Common myeloid progenitor, CD34-positive (primary cell): ENCODE results near the gene ILK. TPM values are rescaled to one million over a fixed set of nuclear protein-coding genes. Genes with fewer than 3 reads are reported as not detected.

Experiments used
- CTCF ChIA-PET: fragments of 350-600 bp; sonication (Branson Sonifier 250); formaldehyde crosslinking; loops from one replicate; lab custom pipeline; 2021; ENCODE audit warnings: antibody characterized with exemption; lab: Charles Lee
- POLR2A ChIA-PET: fragments of 350-600 bp; sonication (Branson Sonifier 250); formaldehyde crosslinking; loops from one replicate; lab custom pipeline; 2021; ENCODE audit warnings: antibody characterized with exemption; lab: Charles Lee
- DNase-seq, 3 donors: peaks; one replicate each; pipeline versions ENCODE4 v3.0.0 to v3.0.0-alpha.2; 2013
- H3K27ac ChIP-seq, 2 experiments: 1 replicate in 1 of 2; 2 replicates in 1 of 2; pipeline ENCODE4 v1.7.0; 2013; ENCODE audit warnings: inconsistent platforms in 2 of 2, low read length in 2 of 2, mild to moderate bottlenecking in 2 of 2, low read depth in 1 of 2, moderate library complexity in 1 of 2; ENCODE audit not compliant: severe bottlenecking in 2 of 2, insufficient read depth in 1 of 2, poor library complexity in 1 of 2
- H3K27me3 ChIP-seq, 5 experiments: replicated peaks in 2 of 5; 1 replicate in 3 of 5; 2 replicates in 2 of 5; pipeline versions ENCODE4 v1.6.1 to v1.7.0; 2013; ENCODE audit warnings: low read length in 4 of 5, mild to moderate bottlenecking in 2 of 5, moderate library complexity in 2 of 5, inconsistent platforms in 1 of 5; ENCODE audit not compliant: insufficient read depth in 5 of 5, control insufficient read depth in 4 of 5
- H3K36me3 ChIP-seq, 4 experiments: 1 replicate in 2 of 4; 2 replicates in 2 of 4; pipeline versions ENCODE4 v1.6.1 to v1.7.0; 2013; ENCODE audit warnings: low read length in 3 of 4, control low read depth in 1 of 4, mild to moderate bottlenecking in 1 of 4; ENCODE audit not compliant: control insufficient read depth in 4 of 4, insufficient read depth in 4 of 4
- H3K4me1 ChIP-seq, 4 experiments: 1 replicate in 3 of 4; 2 replicates in 1 of 4; pipeline versions ENCODE4 v1.6.1 to v1.7.1; 2013; ENCODE audit warnings: low read length in 3 of 4, mild to moderate bottlenecking in 3 of 4, control low read depth in 1 of 4, inconsistent platforms in 1 of 4, moderate library complexity in 1 of 4; ENCODE audit not compliant: control insufficient read depth in 4 of 4, insufficient read depth in 4 of 4; ENCODE audit errors: control extremely low read depth in 1 of 4
- H3K4me3 ChIP-seq, 7 experiments: 1 replicate in 4 of 7; 2 replicates in 3 of 7; pipeline versions ENCODE4 v1.5.1 to v1.7.0; 2013; ENCODE audit warnings: mild to moderate bottlenecking in 7 of 7, low read length in 6 of 7, moderate library complexity in 6 of 7, inconsistent platforms in 2 of 7, low read depth in 2 of 7, control low read depth in 1 of 7; ENCODE audit not compliant: insufficient read depth in 4 of 7, control insufficient read depth in 1 of 7; ENCODE audit errors: extremely low read depth in 1 of 7
- H3K9me3 ChIP-seq, 5 experiments: 1 replicate in 4 of 5; 2 replicates in 1 of 5; pipeline versions ENCODE4 v1.6.1 to v1.7.1; 2013; ENCODE audit warnings: low read length in 4 of 5, mild to moderate bottlenecking in 2 of 5, inconsistent platforms in 1 of 5, low read depth in 1 of 5, moderate library complexity in 1 of 5; ENCODE audit not compliant: control insufficient read depth in 4 of 5, insufficient read depth in 2 of 5; ENCODE audit errors: control extremely low read depth in 1 of 5
- WGBS: methylation state at CpG from one replicate; pipeline ENCODE4 v1.1.5; 2013; ENCODE audit not compliant: insufficient coverage; 5-methylcytosine and 5-hydroxymethylcytosine counted together
- polyA plus RNA-seq: library from polyadenylated mRNA; unstranded; fragments of 120-200 nt; gene quantifications from one replicate; pipeline ENCODE4 v1.2.1, GENCODE V29; 2013

Gene ILK
- 66.3 TPM for polyA plus RNA-seq

- WGBS: 0% methylated on average over 66 of the region's 72 CpGs
- DNase-seq: peak; percentile 89 to 92 (median 90)
- H3K27me3 ChIP-seq: no peaks in the 10 kb centered on the region
- no peaks in the 10 kb centered on the region for H3K9me3 ChIP-seq
- H3K27ac ChIP-seq: peak within 1 kb of the TSS; percentile 82 to 87
- CTCF ChIA-PET: interaction anchor here (1.0 to 2.2 kb wide), 14 partner anchors 9 to 100 kb away, joined by 3 to 12 read pairs (median 4); partner anchors contain the start of genes MRPL17 and TPP1
- peaks cover 34 to 67% (median 56%) of the 10 kb centered on the region in 4 experiments for H3K4me1 ChIP-seq
- peaks cover 21 to 43% (median 38%) of the 10 kb centered on the region in 4 experiments for H3K36me3 ChIP-seq
- POLR2A ChIA-PET: interaction anchor here (0.9 to 2.0 kb wide), 3 partner anchors 8 to 20 kb away, joined by 3 to 8 read pairs (median 4); partner anchors contain the start of gene TAF10
- H3K4me3 ChIP-seq: peak within 1 kb of the TSS; percentile 61 to 97 (median 86)
Measured at GRCh38 chr11:6603287-6604080, at the start of gene ILK, which contains the start of gene RRP8. Gene ILK, plus strand, starts transcription at chr11:6603774. Its CDS starts 498 bp downstream, at chr11:6604272. Gene RRP8, minus strand, starts transcription at chr11:6603616. Its CDS starts 114 bp downstream, at chr11:6603502.

- Histone ChIP-seq H3K4me3 (no peak overlapping the region), H3K9me3 (no peaks in the 10 kb centered on the region), H3K27me3 (no peaks in the 10 kb centered on the region), H3K36me3 (no peaks in the 10 kb centered on the region), H3K4me1 (no peaks in the 10 kb centered on the region), H3K27ac (peak overlapping the region in 1 of 2 experiments; percentile 46)
- WGBS: 73% methylated on average over 4 of the region's 5 CpGs
- POLR2A ChIA-PET: no interaction called here
- CTCF ChIA-PET: interaction anchor here (1.6 kb wide), 1 partner anchor 9 kb away, joined by 7 read pairs; no protein-coding TSS in a partner anchor
- peak in 2 of 3 donors; percentile 21 to 43 for DNase-seq
Measured at GRCh38 chr11:6554828-6555706, 48.5 kb upstream of the ILK start.

GRCh38 chr11:6556139-6556949 is 47.2 kb upstream of the ILK start:
- WGBS: 90% methylated on average over 6 of the region's 11 CpGs
- H3K9me3 ChIP-seq: no peaks in the 10 kb centered on the region
- no peaks in the 10 kb centered on the region for H3K36me3 ChIP-seq
- no peak overlapping the region for H3K4me3 ChIP-seq
- CTCF ChIA-PET: interaction anchor here (1.6 kb wide), 1 partner anchor 10 kb away, joined by 7 read pairs; no protein-coding TSS in a partner anchor
- H3K27me3 ChIP-seq: no peaks in the 10 kb centered on the region
- POLR2A ChIA-PET: no interaction called here
- DNase-seq: no peak
- H3K27ac ChIP-seq: no peak overlapping the region
- no peaks in the 10 kb centered on the region for H3K4me1 ChIP-seq

- Histone ChIP-seq H3K27me3 (no peaks in the 10 kb centered on the region), H3K4me1 (no peaks in the 10 kb centered on the region), H3K27ac (no peak overlapping the region), H3K36me3 (no peaks in the 10 kb centered on the region), H3K9me3 (no peaks in the 10 kb centered on the region), H3K4me3 (no peak overlapping the region)
- POLR2A ChIA-PET: no interaction called here
- CTCF ChIA-PET: no interaction called here
- WGBS: 98% methylated on average over 6 of the region's 11 CpGs
- no peak for DNase-seq
Measured at GRCh38 chr11:6557063-6557462, 46.5 kb upstream of the ILK start.

GRCh38 chr11:6557761-6558674 is 45.6 kb upstream of the ILK start:
- DNase-seq: no peak
- no peaks in the 10 kb centered on the region for H3K27me3 ChIP-seq
- no peaks in the 10 kb centered on the region for H3K9me3 ChIP-seq
- no peak overlapping the region for H3K4me3 ChIP-seq
- no peaks in the 10 kb centered on the region for H3K36me3 ChIP-seq
- ChIA-PET POLR2A (no interaction called here), CTCF (no interaction called here)
- no peak overlapping the region for H3K27ac ChIP-seq
- H3K4me1 ChIP-seq: no peaks in the 10 kb centered on the region
- WGBS: 98% methylated on average over 14 of the region's 14 CpGs

- CTCF ChIA-PET: no interaction called here
Measured at GRCh38 chr11:6559369-6559768, 44.2 kb upstream of the ILK start.

More at GRCh38 chr11:6559369-6559768, 44.2 kb upstream of the ILK start:
- H3K27ac ChIP-seq: no peak overlapping the region
- 100% methylated on average over 1 of the region's 1 CpG for WGBS
- POLR2A ChIA-PET: no interaction called here
- H3K9me3 ChIP-seq: no peaks in the 10 kb centered on the region
- no peaks in the 10 kb centered on the region for H3K4me1 ChIP-seq
- no peaks in the 10 kb centered on the region for H3K27me3 ChIP-seq
- no peak overlapping the region for H3K4me3 ChIP-seq
- no peak for DNase-seq
- H3K36me3 ChIP-seq: peaks cover 0 to 1% (median 0%) of the 10 kb centered on the region in 4 experiments
